ENCODE data around the gene MAGI1. TPM values are rescaled to one million over a fixed set of nuclear protein-coding genes. Genes with fewer than 3 reads are reported as not detected.

Gene MAGI1
- total RNA-seq, 2 experiments from 2014 or later = 0.47 to 0.51 TPM

GRCh38 chr3:65406470-65406869 lies 632.2 kb downstream of the MAGI1 start:
- Mint-ChIP-seq H3K36me3 (ENCODE audit: low read depth) (no peaks in the 10 kb centered on the region), H3K27ac (no peak overlapping the region), H3K4me1 (ENCODE audit: low read depth) (no peaks in the 10 kb centered on the region), H3K27me3 (no peaks in the 10 kb centered on the region), H3K4me3 (no peak overlapping the region), H3K9me3 (no peaks in the 10 kb centered on the region)
- TF ChIP-seq CTCF (IDR thresholded peaks at IDR 0.05) = no peak
- intact Hi-C loops (cut with micrococcal nuclease) = no loop called here
- ChIA-PET CTCF (no interaction called here), POLR2A (no interaction called here)
- DNase-seq (no peak), ATAC-seq (no peak)

- DNase-seq = no peak
- no peak overlapping the region for H3K4me3 Mint-ChIP-seq
- no peaks in the 10 kb centered on the region for H3K4me1 Mint-ChIP-seq (ENCODE audit: low read depth)
- H3K27me3 Mint-ChIP-seq = no peaks in the 10 kb centered on the region
- TF ChIP-seq CTCF (IDR thresholded peaks at IDR 0.05) = no peak
- H3K9me3 Mint-ChIP-seq = peaks cover 1% of the 10 kb centered on the region
- no peak overlapping the region for H3K27ac Mint-ChIP-seq
- no peak for ATAC-seq
- no peaks in the 10 kb centered on the region for H3K36me3 Mint-ChIP-seq (ENCODE audit: low read depth)
- POLR2A ChIA-PET = no interaction called here
- intact Hi-C loops (cut with micrococcal nuclease) = no loop called here
- CTCF ChIA-PET = no interaction called here
Measured at GRCh38 chr3:65402597-65402996, 636.1 kb downstream of the MAGI1 start.

- DNase-seq = no peak
- no peak for ATAC-seq
- Mint-ChIP-seq H3K9me3 (peaks cover 1% of the 10 kb centered on the region), H3K4me1 (ENCODE audit: low read depth) (no peaks in the 10 kb centered on the region), H3K27ac (no peak overlapping the region), H3K4me3 (no peak overlapping the region), H3K27me3 (no peaks in the 10 kb centered on the region), H3K36me3 (ENCODE audit: low read depth) (no peaks in the 10 kb centered on the region)
- intact Hi-C loops (cut with micrococcal nuclease) = no loop called here
- TF ChIP-seq CTCF (IDR thresholded peaks at IDR 0.05) = no peak
- ChIA-PET CTCF (no interaction called here), POLR2A (no interaction called here)
Measured at GRCh38 chr3:65401359-65402305, 637.1 kb downstream of the MAGI1 start.

- ATAC-seq (no peak), DNase-seq (no peak)
- H3K4me3 Mint-ChIP-seq = no peak overlapping the region
- H3K9me3 Mint-ChIP-seq = peaks cover 1% of the 10 kb centered on the region
- no peak overlapping the region for H3K27ac Mint-ChIP-seq
- ChIA-PET CTCF (no interaction called here), POLR2A (no interaction called here)
- no peaks in the 10 kb centered on the region for H3K36me3 Mint-ChIP-seq (ENCODE audit: low read depth)
- TF ChIP-seq CTCF (IDR thresholded peaks at IDR 0.05) = no peak
- no peaks in the 10 kb centered on the region for H3K4me1 Mint-ChIP-seq (ENCODE audit: low read depth)
- H3K27me3 Mint-ChIP-seq = no peaks in the 10 kb centered on the region
- intact Hi-C loops (cut with micrococcal nuclease) = no loop called here
Measured at GRCh38 chr3:65400899-65401298, 637.8 kb downstream of the MAGI1 start.

GRCh38 chr3:65398953-65399352 lies 639.8 kb downstream of the MAGI1 start:
- Mint-ChIP-seq H3K36me3 (ENCODE audit: low read depth) (no peaks in the 10 kb centered on the region), H3K27ac (no peak overlapping the region), H3K27me3 (no peaks in the 10 kb centered on the region), H3K4me3 (no peak overlapping the region), H3K4me1 (ENCODE audit: low read depth) (no peaks in the 10 kb centered on the region), H3K9me3 (peaks cover 1% of the 10 kb centered on the region)
- intact Hi-C loops (cut with micrococcal nuclease) = no loop called here
- POLR2A ChIA-PET = no interaction called here
- no peak for ATAC-seq
- CTCF ChIA-PET = no interaction called here
- TF ChIP-seq CTCF (IDR thresholded peaks at IDR 0.05) = no peak
- no peak for DNase-seq
